Colonic mucosa (tissue), 4 donors: ENCODE results near the gene KRTAP9-7. TPM values are rescaled to one million over a fixed set of nuclear protein-coding genes. Genes with fewer than 3 reads are reported as not detected.
"Not testable (repeated sequence)": the region's sequence is repeated elsewhere in the genome, so short reads cannot be mapped to it uniquely, and the experiment has no call there.

Experiments
- DNase-seq: peaks from one replicate; pipeline ENCODE4 v3.0.0-alpha.2; 2020
- H3K27ac ChIP-seq: fragments of 200-600 bp; one replicate; pipeline ENCODE4 v1.8.0; 2021
- H3K27me3 ChIP-seq: fragments of 200-600 bp; one replicate; pipeline ENCODE4 v1.8.0; 2021
- H3K36me3 ChIP-seq: fragments of 200-600 bp; one replicate; pipeline ENCODE4 v1.8.0; 2021
- H3K4me1 ChIP-seq: fragments of 200-600 bp; one replicate; pipeline ENCODE4 v1.8.0; 2021; ENCODE audit warnings: mild to moderate bottlenecking
- H3K4me3 ChIP-seq: fragments of 200-600 bp; one replicate; pipeline ENCODE4 v1.8.0; 2021
- H3K9ac ChIP-seq, 2 donors: one replicate each; pipeline ENCODE4 v1.7.0; 2013; ENCODE audit warnings: control low read depth in 2 of 2, low read depth in 2 of 2, low read length in 2 of 2
- H3K9me3 ChIP-seq: fragments of 200-600 bp; one replicate; pipeline ENCODE4 v1.8.0; 2021
- CTCF ChIP-seq: fragments of 200-600 bp; IDR thresholded peaks from one replicate; pipeline ENCODE4 v1.8.0; 2022; ENCODE audit warnings: antibody characterized with exemption, mild to moderate bottlenecking
- intact Hi-C: fragments of 100-400 bp; cut with DNase I; formaldehyde crosslinking; loops from one replicate; pipeline ENCODE4 v1.14.1; 2022
- total RNA-seq, 2 donors: library from RNA; stranded (reverse); fragmentation: NEBNext Ultra II Directional in 1 of 2; extraction: Animal tissue kit (Norgen Biotek cat#: 25700) in 1 of 2; gene quantifications; one replicate each; pipeline ENCODE4 v1.2.1, GENCODE V29; 2021
- donor health status: healthy.
- donor health status: DM: no; HTN: no; CAD: no.
- donor health status: DM: no; HTN: no; CAD: no.

The KRTAP9-7 gene
- total RNA-seq, result not detected

- H3K4me1 ChIP-seq, DNase-seq, intact Hi-C loops, H3K27ac ChIP-seq, H3K9me3 ChIP-seq, H3K27me3 ChIP-seq, H3K9ac ChIP-seq, H3K4me3 ChIP-seq, H3K36me3 ChIP-seq: not testable (repeated sequence)
These were observed at the start of gene KRTAP9-7 for GRCh38 chr17:41275648-41276190. Gene KRTAP9-7 (plus strand): TSS chr17:41275698. CDS start chr17:41275698, 0 bp downstream.

- Histone ChIP-seq H3K9ac (no peak overlapping the region), H3K9me3 (no peaks in the 10 kb centered on the region), H3K4me1 (no peaks in the 10 kb centered on the region), H3K27ac (no peak overlapping the region), H3K27me3 (no peaks in the 10 kb centered on the region), H3K36me3 (no peaks in the 10 kb centered on the region), H3K4me3 (no peak overlapping the region)
- intact Hi-C loops, result no loop called here
- TF ChIP-seq CTCF, result no peak
- DNase-seq, result no peak
These were observed 49.4 kb upstream of the KRTAP9-7 start for GRCh38 chr17:41226051-41226450.

- H3K36me3 ChIP-seq, H3K27ac ChIP-seq, H3K4me1 ChIP-seq, H3K4me3 ChIP-seq, H3K27me3 ChIP-seq, DNase-seq, H3K9me3 ChIP-seq, intact Hi-C loops, H3K9ac ChIP-seq: not testable (repeated sequence)
These were observed 48.9 kb upstream of the KRTAP9-7 start, which contains the start of gene KRTAP9-2 for GRCh38 chr17:41226598-41227095. Gene KRTAP9-2 (plus strand): TSS chr17:41226648. CDS start chr17:41226655, 7 bp downstream.

GRCh38 chr17:41230094-41230493 is 45.4 kb upstream of the KRTAP9-7 start:
- Histone ChIP-seq H3K4me3 (no peak overlapping the region), H3K27ac (no peak overlapping the region), H3K27me3 (no peaks in the 10 kb centered on the region), H3K4me1 (no peaks in the 10 kb centered on the region), H3K9ac (no peak overlapping the region), H3K36me3 (no peaks in the 10 kb centered on the region), H3K9me3 (no peaks in the 10 kb centered on the region)
- no peak for TF ChIP-seq CTCF
- no peak for DNase-seq
- intact Hi-C loops, result no loop called here

- no peaks in the 10 kb centered on the region for H3K27me3 ChIP-seq
- H3K9me3 ChIP-seq, result no peaks in the 10 kb centered on the region
- DNase-seq, result no peak
- no peaks in the 10 kb centered on the region for H3K36me3 ChIP-seq
- H3K4me3 ChIP-seq, result no peak overlapping the region
- no peaks in the 10 kb centered on the region for H3K4me1 ChIP-seq
- TF ChIP-seq CTCF, result no peak
- H3K27ac ChIP-seq, result no peak overlapping the region
- H3K9ac ChIP-seq, result no peak overlapping the region
- intact Hi-C loops, result no loop called here
These were observed 43.8 kb upstream of the KRTAP9-7 start for GRCh38 chr17:41231731-41232130.

- DNase-seq, H3K9ac ChIP-seq, H3K36me3 ChIP-seq, H3K4me1 ChIP-seq, H3K27ac ChIP-seq, intact Hi-C loops, H3K9me3 ChIP-seq, H3K4me3 ChIP-seq, H3K27me3 ChIP-seq: not testable (repeated sequence)
These were observed 42.9 kb upstream of the KRTAP9-7 start, which contains the start of gene KRTAP9-3 for GRCh38 chr17:41232399-41233105. Gene KRTAP9-3 (plus strand): TSS chr17:41232449. CDS start chr17:41232502, 53 bp downstream.

- DNase-seq, intact Hi-C loops, H3K9me3 ChIP-seq, H3K27ac ChIP-seq, H3K36me3 ChIP-seq, H3K4me1 ChIP-seq, H3K9ac ChIP-seq, H3K27me3 ChIP-seq, H3K4me3 ChIP-seq: not testable (repeated sequence)
These were observed 38.4 kb upstream of the KRTAP9-7 start for GRCh38 chr17:41237116-41237515.

GRCh38 chr17:41237949-41238437 is 37.5 kb upstream of the KRTAP9-7 start, which contains the start of gene KRTAP9-8:
Gene KRTAP9-8 (plus strand): TSS chr17:41237999. CDS start chr17:41238052, 53 bp downstream.
- H3K4me1 ChIP-seq, DNase-seq, H3K27ac ChIP-seq, H3K9me3 ChIP-seq, H3K4me3 ChIP-seq, H3K9ac ChIP-seq, H3K27me3 ChIP-seq, intact Hi-C loops, H3K36me3 ChIP-seq: not testable (repeated sequence)

GRCh38 chr17:41246995-41247787 is 28.3 kb upstream of the KRTAP9-7 start:
- H3K4me1 ChIP-seq, H3K27me3 ChIP-seq, intact Hi-C loops, H3K9me3 ChIP-seq, DNase-seq, H3K36me3 ChIP-seq, H3K4me3 ChIP-seq, H3K27ac ChIP-seq, H3K9ac ChIP-seq: not testable (repeated sequence)
